GM18861 (cell line): Measurements from ENCODE around the gene AGBL4.

Experiments used
- ATAC-seq: cut with Tn5 transposase; IDR thresholded peaks from one replicate; pipeline ENCODE4 v1.9.1; 2021; ENCODE audit not compliant: unreplicated experiment

The AGBL4 gene

DNA sequence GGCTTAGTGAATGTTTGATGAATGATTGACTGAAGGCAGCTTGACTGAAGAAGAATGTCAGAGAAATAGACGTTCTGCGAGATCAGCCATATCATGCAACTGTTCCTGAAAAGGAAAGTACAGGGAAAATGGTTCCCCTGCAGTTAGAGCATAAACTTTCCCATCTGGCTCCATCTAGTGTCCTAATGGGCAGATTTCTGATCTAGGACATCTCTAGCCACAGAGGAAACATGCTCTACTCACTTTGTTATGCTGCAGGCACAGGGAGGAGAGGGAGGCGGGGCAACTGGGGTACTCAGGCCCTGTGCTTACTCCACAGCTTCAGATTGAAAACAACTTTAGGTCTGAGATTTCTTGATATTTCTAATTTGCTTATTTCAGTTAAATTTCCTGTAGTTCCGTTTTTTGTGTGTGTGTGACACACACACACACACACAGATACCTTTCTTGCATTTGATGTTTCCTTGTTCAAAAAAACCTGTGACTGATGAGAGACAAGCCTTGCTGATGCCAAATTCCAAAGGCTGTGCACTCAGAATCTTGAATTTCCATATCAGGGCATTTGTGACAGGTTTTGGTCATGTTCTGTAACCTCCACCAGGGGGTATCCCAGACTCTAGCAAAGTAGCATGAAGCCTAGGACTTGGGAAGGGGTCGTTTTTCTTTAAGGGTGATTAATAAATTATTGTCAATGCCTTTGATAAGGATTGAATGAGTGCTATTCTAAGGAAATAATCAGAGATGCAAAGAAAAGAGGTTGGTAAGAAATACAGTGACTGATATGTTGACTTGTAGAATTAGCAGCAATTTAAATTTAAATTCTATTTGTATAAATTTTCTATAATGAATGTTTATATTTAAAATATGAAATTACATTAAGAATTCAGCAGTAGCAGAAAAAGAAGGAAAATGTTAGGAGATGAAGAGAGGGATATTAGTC lies 1107.4 kb downstream of the AGBL4 start:
- no peak for ATAC-seq

GRCh38 chr1:48908606-48909005 lies 1115.1 kb downstream of the AGBL4 start:
- no peak for ATAC-seq

DNA sequence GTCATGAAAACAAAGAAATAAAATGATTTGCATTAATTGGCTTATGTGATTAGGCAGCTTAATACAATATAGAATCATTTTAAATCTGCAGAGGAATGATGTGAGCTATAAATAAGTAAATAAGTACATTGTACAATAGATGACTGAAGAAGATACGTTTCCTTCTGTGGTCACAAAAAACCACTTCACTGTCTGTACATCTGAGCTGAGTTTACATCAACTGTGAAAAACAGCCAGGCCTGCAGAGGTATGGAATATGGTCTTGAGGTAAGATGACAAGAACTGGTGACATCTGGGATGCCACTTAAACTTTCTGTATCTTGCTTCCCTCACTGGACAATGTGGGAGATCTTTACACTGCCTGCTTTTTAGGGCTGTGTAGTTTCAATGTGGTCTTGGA lies 1117.0 kb downstream of the AGBL4 start:
- no peak for ATAC-seq

DNA sequence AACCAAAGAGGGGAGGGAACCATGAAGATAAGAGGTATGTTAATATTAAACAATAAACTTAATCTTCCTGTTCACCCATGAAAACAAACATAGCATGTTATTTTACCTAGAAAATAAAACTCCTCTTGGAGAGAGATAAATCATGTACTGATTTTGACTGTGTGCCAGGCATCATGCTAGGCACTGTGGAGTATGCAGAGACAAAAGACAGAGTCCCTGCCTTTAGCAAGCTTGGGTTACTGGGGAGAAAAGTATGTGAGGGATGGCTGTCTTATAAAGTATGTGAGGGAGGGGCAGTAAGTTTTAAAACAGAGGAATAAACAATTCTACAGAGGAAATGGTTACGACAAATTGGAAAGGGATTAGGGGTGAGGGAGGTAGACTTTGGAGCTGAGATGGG lies 1117.6 kb downstream of the AGBL4 start:
- ATAC-seq: no peak

GRCh38 chr1:48903291-48903690 lies 1120.5 kb downstream of the AGBL4 start:
- no peak for ATAC-seq

- ATAC-seq: no peak
These were observed 1124.9 kb downstream of the AGBL4 start for GRCh38 chr1:48898894-48899293.

- ATAC-seq: no peak
These were observed 1134.1 kb downstream of the AGBL4 start for GRCh38 chr1:48889615-48890014.

DNA sequence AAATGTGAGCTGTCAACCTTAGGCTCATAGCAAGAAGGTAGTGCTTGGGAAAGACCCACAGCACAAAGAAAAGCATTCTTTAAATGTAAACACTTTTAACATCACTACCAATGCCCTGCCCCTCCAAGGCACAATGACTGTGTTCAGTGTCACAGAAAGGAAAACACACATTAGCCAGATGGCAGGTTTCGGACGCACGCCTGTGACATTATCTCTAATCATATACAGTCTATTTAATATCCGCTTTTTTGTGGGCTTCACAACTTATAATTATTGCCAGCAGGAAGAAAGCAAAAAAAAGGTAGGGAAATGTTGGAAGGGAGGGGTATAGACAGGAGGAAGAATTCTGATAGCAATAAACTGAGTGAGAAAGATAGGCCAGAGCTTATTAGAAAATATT lies 1134.7 kb downstream of the AGBL4 start:
- no peak for ATAC-seq

GRCh38 chr1:48887796-48888195 lies 1136.0 kb downstream of the AGBL4 start:
- ATAC-seq: no peak

DNA sequence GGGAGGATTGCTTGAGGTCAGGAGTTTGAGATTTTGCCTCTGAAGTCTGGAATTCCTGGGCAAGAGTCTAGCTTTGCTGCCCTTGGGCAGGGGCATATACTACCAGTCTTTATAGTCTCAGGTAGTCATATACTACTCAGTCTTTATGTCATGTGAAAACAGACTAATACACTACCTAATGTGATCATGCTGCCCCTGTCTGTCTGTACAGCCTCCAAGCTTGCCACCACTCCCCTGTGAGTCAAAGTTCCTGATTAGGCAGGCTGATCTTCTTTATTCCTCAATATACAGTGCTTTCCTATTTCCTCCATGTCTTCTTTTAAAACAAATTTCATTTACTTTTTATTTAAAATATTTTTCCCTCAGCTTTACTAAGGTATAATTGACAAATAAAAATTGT lies 1141.7 kb downstream of the AGBL4 start:
- ATAC-seq: no peak

GRCh38 chr1:48878191-48878940 lies 1145.4 kb downstream of the AGBL4 start:
- ATAC-seq: no peak

DNA sequence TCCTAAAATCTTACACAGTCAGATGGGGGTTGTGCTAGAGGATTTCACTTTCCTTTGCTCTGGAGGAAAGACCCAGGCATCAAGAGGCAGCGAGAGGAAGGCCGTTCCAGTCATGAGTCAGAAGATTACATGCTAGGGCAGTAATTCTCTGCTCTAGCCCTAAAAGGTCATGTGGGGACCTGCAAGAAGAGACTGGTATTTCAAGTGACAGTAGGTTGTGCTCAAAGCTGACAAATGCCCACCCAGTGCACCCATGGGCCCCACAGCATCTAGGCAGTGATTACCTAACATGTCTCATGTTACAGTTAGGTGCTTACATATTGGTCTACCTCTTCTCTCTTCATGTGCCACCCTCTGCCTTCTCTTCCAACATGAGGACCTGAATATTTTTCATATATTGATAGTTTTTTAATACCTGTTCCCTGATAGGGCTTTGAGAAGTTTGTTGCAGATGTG lies 1147.4 kb downstream of the AGBL4 start:
- ATAC-seq: no peak

- no peak for ATAC-seq
These were observed 1148.0 kb downstream of the AGBL4 start for GRCh38 chr1:48875552-48876329.

DNA sequence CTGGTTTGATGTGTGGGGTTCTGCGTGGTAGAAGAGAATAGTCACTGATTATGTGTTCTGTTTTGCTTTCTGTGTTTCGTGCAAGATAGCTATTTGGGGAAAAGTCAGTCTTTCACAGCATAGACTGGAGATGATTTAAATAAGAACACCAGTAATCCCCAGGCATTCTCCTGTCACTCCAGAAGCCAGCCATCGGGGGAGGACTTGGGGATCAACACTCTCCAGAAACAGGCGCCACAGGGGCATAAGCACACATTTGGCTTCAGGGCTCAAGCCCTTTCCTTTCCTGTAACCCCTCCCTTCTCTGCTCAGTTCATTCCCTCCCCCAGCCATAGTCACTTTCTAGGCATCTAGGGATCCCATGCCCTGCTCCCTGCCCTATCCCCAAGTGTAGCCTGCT lies 1149.8 kb downstream of the AGBL4 start:
- no peak for ATAC-seq

- ATAC-seq: no peak
These were observed 1153.2 kb downstream of the AGBL4 start for GRCh38 chr1:48870596-48870995.

DNA sequence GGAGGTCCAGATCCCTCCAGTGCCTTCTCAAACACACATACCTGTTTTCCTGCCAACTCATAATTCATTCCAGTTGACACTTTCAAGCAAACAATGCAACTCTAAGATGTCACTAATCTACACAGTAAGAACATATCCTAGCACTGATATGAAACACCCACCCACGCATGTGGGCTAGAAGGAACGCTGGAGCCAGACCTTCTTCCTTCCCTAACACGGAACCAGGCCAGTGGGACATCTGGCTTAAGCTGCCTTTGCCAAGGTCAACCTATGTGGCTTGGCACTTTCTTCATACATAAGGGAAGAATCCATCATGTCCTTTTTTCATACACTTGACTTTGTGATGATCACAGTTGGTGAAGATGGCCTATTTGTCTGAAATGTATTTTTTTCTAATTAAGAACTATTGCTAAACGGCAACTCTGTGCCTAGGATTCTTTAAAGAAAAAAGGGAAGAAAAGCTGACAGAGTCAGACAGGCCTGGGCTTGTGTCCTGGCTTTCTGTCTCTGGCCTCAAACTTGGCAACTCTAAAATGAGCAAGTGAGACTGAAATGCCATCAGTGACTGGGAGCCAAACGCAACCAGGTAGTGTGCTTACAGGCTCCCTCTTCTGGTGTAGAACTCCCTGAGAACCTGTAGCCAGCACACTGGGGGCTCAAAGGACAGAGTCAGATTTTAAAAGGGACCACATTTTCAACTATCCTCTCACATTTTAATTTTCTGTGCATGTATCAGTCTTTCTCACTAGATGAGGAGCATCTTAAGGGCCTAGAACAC lies 1154.4 kb downstream of the AGBL4 start:
- ATAC-seq: no peak

GRCh38 chr1:48864913-48865312 lies 1158.8 kb downstream of the AGBL4 start:
- no peak for ATAC-seq

- ATAC-seq: no peak
These were observed 1164.3 kb downstream of the AGBL4 start for GRCh38 chr1:48859456-48859855.

DNA sequence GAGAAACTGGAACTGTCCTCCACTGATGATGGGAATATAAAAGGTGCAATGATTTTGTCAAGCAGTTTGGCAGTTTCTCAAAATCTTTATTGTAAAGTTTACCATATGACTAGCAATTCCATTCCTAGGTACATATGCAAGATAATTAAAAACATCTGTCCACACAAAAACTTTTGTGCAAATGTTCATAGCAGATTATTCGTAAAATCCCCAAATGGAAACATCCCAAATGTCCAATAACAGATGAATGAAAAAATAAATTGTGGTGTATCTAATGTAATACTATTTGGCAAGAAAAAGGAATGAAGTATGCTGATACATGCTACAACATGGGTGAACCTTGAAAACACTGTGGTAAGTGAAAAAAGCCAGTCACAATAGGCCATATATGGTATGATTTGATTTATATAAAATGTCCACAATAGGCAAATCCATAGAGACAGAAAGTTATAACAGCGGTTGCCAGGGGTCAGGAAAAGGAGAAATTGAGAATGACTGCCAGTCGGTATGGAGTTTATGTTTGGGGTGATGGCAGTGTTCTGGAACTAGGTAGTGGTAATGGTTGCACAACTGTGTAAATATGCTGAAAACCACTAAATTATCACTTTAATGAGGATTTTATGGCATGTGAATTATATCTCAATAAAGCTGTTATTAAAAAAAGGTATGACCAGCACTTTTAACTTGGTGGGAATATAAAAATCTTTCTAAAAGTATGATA lies 1165.4 kb downstream of the AGBL4 start:
- no peak for ATAC-seq

DNA sequence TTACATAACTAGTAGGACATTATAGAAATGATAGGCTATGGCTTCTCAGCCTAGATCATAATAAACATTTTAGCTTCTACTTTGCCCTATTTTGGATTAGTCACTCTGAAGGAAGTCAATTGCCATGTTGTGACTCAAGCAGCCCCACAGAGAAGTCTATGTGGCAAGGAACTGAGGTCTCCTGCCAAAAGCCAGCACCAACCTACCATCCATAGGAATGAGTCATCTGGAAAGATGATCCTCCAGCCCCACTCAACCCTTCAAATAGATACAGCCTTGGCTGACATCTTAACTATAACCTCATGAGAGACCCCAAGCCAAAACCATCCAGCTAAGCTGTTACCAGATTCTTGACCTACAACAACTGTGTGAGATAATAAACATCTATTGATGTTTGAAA lies 1170.7 kb downstream of the AGBL4 start:
- ATAC-seq: no peak
